ENCODE results near the gene KMT2E. TPM values are rescaled to one million over a fixed set of nuclear protein-coding genes. Genes with fewer than 3 reads are reported as not detected.

KMT2E gene
- polyA plus RNA-seq, 1 donor: 41.2 TPM

GRCh38 chr7:105084581-105084980, 70.6 kb downstream of the KMT2E start:
- DNase-seq: no peak

- no peak for DNase-seq
These were observed 72.8 kb downstream of the KMT2E start for GRCh38 chr7:105086850-105087249.

GRCh38 chr7:105087981-105088380, 74.0 kb downstream of the KMT2E start:
- no peak for DNase-seq

GRCh38 chr7:105088456-105088855, 74.5 kb downstream of the KMT2E start:
- DNase-seq: no peak

GRCh38 chr7:105094966-105095365, 81.0 kb downstream of the KMT2E start:
- DNase-seq: no peak

- DNase-seq: no peak
These were observed 82.3 kb downstream of the KMT2E start for GRCh38 chr7:105096306-105096705.

- no peak for DNase-seq
These were observed 83.6 kb downstream of the KMT2E start for GRCh38 chr7:105097619-105098018.

GRCh38 chr7:105098863-105099515, 85.0 kb downstream of the KMT2E start:
- no peak for DNase-seq

- DNase-seq: no peak
These were observed 87.9 kb downstream of the KMT2E start for GRCh38 chr7:105101864-105102263.

- DNase-seq: no peak
These were observed 88.8 kb downstream of the KMT2E start for GRCh38 chr7:105102557-105103352.

GRCh38 chr7:105105579-105105978, 91.6 kb downstream of the KMT2E start:
- no peak for DNase-seq

GRCh38 chr7:105106473-105106872, 92.5 kb downstream of the KMT2E start:
- DNase-seq: no peak

- DNase-seq: no peak
These were observed 93.5 kb downstream of the KMT2E start for GRCh38 chr7:105107458-105107857.

GRCh38 chr7:105112440-105113418, 98.7 kb downstream of the KMT2E start:
- no peak for DNase-seq

- DNase-seq: no peak
These were observed 104.9 kb downstream of the KMT2E start for GRCh38 chr7:105118612-105119600.

GRCh38 chr7:105122619-105123018, 108.6 kb downstream of the KMT2E start:
- DNase-seq: peak; percentile 9

GRCh38 chr7:105125745-105126144, 111.7 kb downstream of the KMT2E start:
- DNase-seq: no peak

GRCh38 chr7:105126436-105126975, 112.5 kb downstream of the KMT2E start:
- no peak for DNase-seq

GRCh38 chr7:105127179-105127578, 113.2 kb downstream of the KMT2E start:
- DNase-seq: no peak

GRCh38 chr7:105130048-105130447, 116.0 kb downstream of the KMT2E start:
- DNase-seq: no peak

- DNase-seq: no peak
These were observed 116.6 kb downstream of the KMT2E start for GRCh38 chr7:105130580-105130979.
